GM23338 (cell line): ENCODE measurements around the gene SELENOO. TPM values are rescaled to one million over a fixed set of nuclear protein-coding genes. Genes with fewer than 3 reads are reported as not detected.

ENCODE experiments used
- ATAC-seq: fragments of 200-7000 bp; cut with Tn5 transposase; 3 replicates; pipeline ENCODE4 v1.9.1; 2020
- DNase-seq: peaks from one replicate; pipeline ENCODE4 v3.0.0-alpha.2; 2015; ENCODE audit warnings: low spot score
- H2AFZ ChIP-seq: fragments of 200-600 bp; sonication (generic); 2 replicates; pipeline ENCODE4 v1.8.0; 2016; ENCODE audit warnings: antibody characterized with exemption, mild to moderate bottlenecking, moderate library complexity
- H3F3A ChIP-seq: fragments of 200-600 bp; sonication (generic); replicated peaks from 2 replicates; pipeline ENCODE4 v1.8.0; 2017; ENCODE audit warnings: antibody characterized with exemption, mixed run types, low read depth
- H3K27ac ChIP-seq: fragments of 200-600 bp; sonication (generic); 2 replicates; pipeline ENCODE4 v1.6.1; 2016; ENCODE audit warnings: low read depth
- H3K27me3 ChIP-seq: fragments of 200-600 bp; sonication (generic); 2 replicates; pipeline ENCODE4 v1.8.0; 2016; ENCODE audit warnings: mild to moderate bottlenecking, mixed run types, moderate library complexity; ENCODE audit not compliant: insufficient read depth
- H3K36me3 ChIP-seq: fragments of 200-600 bp; sonication (generic); 2 replicates; pipeline ENCODE4 v1.8.0; 2016; ENCODE audit warnings: mild to moderate bottlenecking; ENCODE audit not compliant: insufficient read depth
- H3K4me1 ChIP-seq: fragments of 200-600 bp; sonication (generic); 2 replicates; pipeline ENCODE4 v1.8.0; 2016; ENCODE audit warnings: mild to moderate bottlenecking, moderate library complexity; ENCODE audit not compliant: insufficient read depth
- H3K4me2 ChIP-seq: fragments of 200-600 bp; sonication (generic); 2 replicates; pipeline ENCODE4 v1.7.1; 2017; ENCODE audit warnings: mixed run types
- H3K4me3 ChIP-seq: fragments of 200-600 bp; sonication (generic); 2 replicates; pipeline ENCODE4 v1.6.1; 2016; ENCODE audit warnings: mixed run types
- H3K79me2 ChIP-seq: fragments of 200-600 bp; sonication (generic); replicated peaks from 2 replicates; pipeline ENCODE4 v1.8.0; 2017; ENCODE audit warnings: mild to moderate bottlenecking; ENCODE audit not compliant: insufficient read depth
- H3K9me2 ChIP-seq: fragments of 200-600 bp; sonication (generic); 2 replicates; pipeline ENCODE4 v1.8.0; 2017; ENCODE audit not compliant: insufficient read depth
- H4K20me1 ChIP-seq: fragments of 200-600 bp; sonication (generic); replicated peaks from 2 replicates; pipeline ENCODE4 v1.8.0; 2017; ENCODE audit warnings: mild to moderate bottlenecking; ENCODE audit not compliant: insufficient read depth
- H3K27ac Mint-ChIP-seq: 2 replicates; pipeline ENCODE4 v1.8.0; 2020; ENCODE audit warnings: inconsistent platforms, mild to moderate bottlenecking, moderate library complexity, mixed read lengths
- H3K27me3 Mint-ChIP-seq: 3 replicates; pipeline ENCODE4 v1.8.0; 2022; ENCODE audit warnings: low read depth, mild to moderate bottlenecking, moderate library complexity, mixed read lengths, inconsistent platforms; ENCODE audit not compliant: insufficient read depth, poor library complexity
- H3K36me3 Mint-ChIP-seq: 3 replicates; pipeline ENCODE4 v1.8.0; 2021; ENCODE audit warnings: low read depth, mild to moderate bottlenecking, inconsistent platforms, moderate library complexity, mixed read lengths
- H3K4me1 Mint-ChIP-seq: 3 replicates; pipeline ENCODE4 v1.8.0; 2020; ENCODE audit warnings: mild to moderate bottlenecking, inconsistent platforms, mixed read lengths
- H3K4me3 Mint-ChIP-seq: 3 replicates; pipeline ENCODE4 v1.8.0; 2021; ENCODE audit warnings: moderate library complexity, mild to moderate bottlenecking, inconsistent platforms, mixed read lengths
- H3K9me3 Mint-ChIP-seq: 3 replicates; pipeline ENCODE4 v1.8.0; 2020; ENCODE audit warnings: moderate library complexity, mild to moderate bottlenecking, inconsistent platforms, mixed read lengths
- CTCF ChIP-seq, 2 experiments: fragments of 200-600 bp in 1 of 2; sonication (generic) in 1 of 2; conservative IDR thresholded peaks; 2 replicates each; pipeline versions ENCODE4 v1.5.1 to v1.6.1; 2016 to 2017; ENCODE audit warnings: antibody characterized with exemption in 2 of 2, low read depth in 2 of 2, mild to moderate bottlenecking in 2 of 2, moderate library complexity in 1 of 2
- EZH2 ChIP-seq: fragments of 200-600 bp; sonication (generic); IDR thresholded peaks from one replicate; pipeline ENCODE4 v1.8.0; 2017; ENCODE audit warnings: antibody characterized with exemption, mild to moderate bottlenecking, low read depth; ENCODE audit not compliant: unreplicated experiment
- EZH2phosphoT487 ChIP-seq: fragments of 200-600 bp; sonication (generic); IDR thresholded peaks from one replicate; pipeline ENCODE4 v1.8.1; 2018; ENCODE audit warnings: antibody characterized with exemption; ENCODE audit not compliant: unreplicated experiment
- ZNF462 ChIP-seq: fragments of 250-450 bp; sonication (Bioruptor Pico); IDR thresholded peaks from 2 replicates; pipeline ENCODE4 v1.5.0; 2020; ENCODE audit warnings: mild to moderate bottlenecking, moderate library complexity
- polyA plus RNA-seq: library from polyadenylated mRNA; unstranded; fragments of >200 nt; fragmentation: Nextera tagmentation; extraction: Ambion mirVana; gene quantifications from 2 replicates; pipeline ENCODE4 v1.2.1, GENCODE V29; 2016
- total RNA-seq: library from RNA; depleted of rRNA; stranded (reverse); fragments of >200 nt; shearing (Covaris generic); gene quantifications from 2 replicates; pipeline ENCODE4 v1.2.3, GENCODE V29; 2014

SELENOO gene
- total and polyA plus RNA-seq, 2 experiments from 2014 or later: 6.8 to 21.3 TPM

GRCh38 chr22:50260434-50260800, 59.6 kb downstream of the SELENOO start (continued):
- TF ChIP-seq ZNF462 (CRISPR knock-in tag): no peak

- peak; percentile 59 for DNase-seq
- H3K4me1 Mint-ChIP-seq: peaks cover 6% of the 10 kb centered on the region; the same call in 2 of the 3 replicates
- no peak overlapping the region for H3K27ac ChIP-seq
These were observed 60.2 kb downstream of the SELENOO start for GRCh38 chr22:50260801-50261614.

More at GRCh38 chr22:50260801-50261614, 60.2 kb downstream of the SELENOO start:
- no peaks in the 10 kb centered on the region for H3K36me3 ChIP-seq
- H3F3A ChIP-seq: no peaks in the 10 kb centered on the region
- Mint-ChIP-seq H3K4me3 (peak overlapping the region; percentile 61), H3K27me3 (peaks cover 24% of the 10 kb centered on the region), H3K36me3 (no peaks in the 10 kb centered on the region), H3K9me3 (no peaks in the 10 kb centered on the region), H3K27ac (no peak overlapping the region)
- TF ChIP-seq EZH2phosphoT487 (no peak), EZH2 (peak; percentile 59), CTCF (conservative IDR thresholded peaks at IDR 0.05; ENCODE audit: low read depth in 2 of 2) (no peak)
- no peaks in the 10 kb centered on the region for H3K79me2 ChIP-seq
- no peaks in the 10 kb centered on the region for H4K20me1 ChIP-seq
- H3K9me2 ChIP-seq: no peaks in the 10 kb centered on the region
- H3K4me3 ChIP-seq: peak overlapping the region; percentile 64
- peak overlapping the region; percentile 82 for H3K4me2 ChIP-seq
- H3K4me1 ChIP-seq: peaks cover 7% of the 10 kb centered on the region
- H3K27me3 ChIP-seq: peaks cover 24% of the 10 kb centered on the region
- ATAC-seq: peak; percentile 32
- 0 out of 2 replicates have a peak overlapping the region, but pooled peaks have one; percentile 72 for H2AFZ ChIP-seq
